Measurements from ENCODE around the gene LDLRAD1.

- TF ChIP-seq, protein P1, sequence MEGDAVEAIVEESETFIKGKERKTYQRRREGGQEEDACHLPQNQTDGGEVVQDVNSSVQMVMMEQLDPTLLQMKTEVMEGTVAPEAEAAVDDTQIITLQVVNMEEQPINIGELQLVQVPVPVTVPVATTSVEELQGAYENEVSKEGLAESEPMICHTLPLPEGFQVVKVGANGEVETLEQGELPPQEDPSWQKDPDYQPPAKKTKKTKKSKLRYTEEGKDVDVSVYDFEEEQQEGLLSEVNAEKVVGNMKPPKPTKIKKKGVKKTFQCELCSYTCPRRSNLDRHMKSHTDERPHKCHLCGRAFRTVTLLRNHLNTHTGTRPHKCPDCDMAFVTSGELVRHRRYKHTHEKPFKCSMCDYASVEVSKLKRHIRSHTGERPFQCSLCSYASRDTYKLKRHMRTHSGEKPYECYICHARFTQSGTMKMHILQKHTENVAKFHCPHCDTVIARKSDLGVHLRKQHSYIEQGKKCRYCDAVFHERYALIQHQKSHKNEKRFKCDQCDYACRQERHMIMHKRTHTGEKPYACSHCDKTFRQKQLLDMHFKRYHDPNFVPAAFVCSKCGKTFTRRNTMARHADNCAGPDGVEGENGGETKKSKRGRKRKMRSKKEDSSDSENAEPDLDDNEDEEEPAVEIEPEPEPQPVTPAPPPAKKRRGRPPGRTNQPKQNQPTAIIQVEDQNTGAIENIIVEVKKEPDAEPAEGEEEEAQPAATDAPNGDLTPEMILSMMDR (IDR thresholded peaks at IDR 0.05): no peak
- TF ChIP-seq POLR2A (IDR thresholded peaks at IDR 0.05): no peak
Measured at GRCh38 chr1:54046671-54047383, 28.8 kb upstream of the LDLRAD1 start.
